ENCODE data around the gene TEP1. TPM values are rescaled to one million over a fixed set of nuclear protein-coding genes. Genes with fewer than 3 reads are reported as not detected.
A peak's percentile ranks its signal among the peaks of the same experiment; 100 is the strongest.

Gene TEP1
- total and polyA plus RNA-seq, 2 of the 8 experiments (the other 6 are each of a cell fraction or from before 2014, with no cell fraction given): 6.9 to 10.7 TPM

GRCh38 chr14:20334017-20334416, 79.3 kb downstream of the TEP1 start:
- Histone ChIP-seq H2BK120ac (replicated peaks; ENCODE audit: low read depth, low read length) (no peak overlapping the region), H3K9ac (replicated peaks in 1 of 4; ENCODE audit: extremely low read depth in 1 of 4, low read depth in 3 of 4, low read length in 3 of 4) (no peak overlapping the region), H2BK20ac (ENCODE audit: low read length) (no peak overlapping the region), H2BK12ac (ENCODE audit: low read depth, low read length) (peak overlapping the region; percentile 82; the same call in 1 of the 2 replicates), H3K4me1 (replicated peaks in 1 of 4; ENCODE audit: control insufficient read depth in 3 of 4, insufficient read depth in 4 of 4, low read length in 3 of 4) (peaks cover 0 to 3% (median 0%) of the 10 kb centered on the region in 4 experiments; a peak in 3 of 7 replicates), H2BK5ac (ENCODE audit: low read depth, low read length) (no peak overlapping the region), H3K79me2 (ENCODE audit: control insufficient read depth in 1 of 2, insufficient read depth in 2 of 2, low read length in 2 of 2) (peaks cover 23 to 44% of the 10 kb centered on the region in 2 experiments), H3K36me3 (ENCODE audit: control insufficient read depth in 2 of 4, insufficient read depth in 4 of 4, low read length in 3 of 4) (peaks cover 0 to 4% (median 3%) of the 10 kb centered on the region in 4 experiments; a peak in 4 of 8 replicates), H4K20me1 (replicated peaks in 1 of 2; ENCODE audit: control insufficient read depth in 1 of 2, insufficient read depth in 2 of 2, low read length in 2 of 2) (peaks cover 0 to 1% of the 10 kb centered on the region in 2 experiments), H3K23me2 (ENCODE audit: low read depth, low read length) (0 out of 2 replicates have a peak, but pooled peaks cover 2% of the 10 kb centered on the region), H3K9me3 (ENCODE audit: insufficient read depth in 2 of 2, low read depth in 1 of 2, low read length in 1 of 2) (no peaks in the 10 kb centered on the region), H3K14ac (ENCODE audit: insufficient read length) (no peak overlapping the region), H4K5ac (ENCODE audit: insufficient read length, low read depth, low read length) (no peak overlapping the region), H4K8ac (ENCODE audit: extremely low read depth, insufficient read depth, low read length) (no peak overlapping the region), H3K4me2 (ENCODE audit: insufficient read depth in 1 of 2, low read depth in 2 of 2, low read length in 2 of 2) (no peak overlapping the region; a peak in 1 of 4 replicates), H3K23ac (ENCODE audit: insufficient read length) (no peak overlapping the region), H3K18ac (ENCODE audit: extremely low read depth, low read length) (no peak overlapping the region), H2AFZ (ENCODE audit: low read length) (no peak overlapping the region), H3K27me3 (replicated peaks in 1 of 4; ENCODE audit: control insufficient read depth in 3 of 4, extremely low read depth in 1 of 4, insufficient read depth in 3 of 4, low read length in 3 of 4) (no peaks in the 10 kb centered on the region), H3K79me1 (ENCODE audit: low read depth, low read length) (no peaks in the 10 kb centered on the region), H3K27ac (ENCODE audit: low read depth, low read length) (no peak overlapping the region), H3K4me3 (ENCODE audit: extremely low read depth in 1 of 4, insufficient read depth in 2 of 4, low read depth in 3 of 4, low read length in 4 of 4) (no peak overlapping the region), H4K91ac (replicated peaks; ENCODE audit: insufficient read length, low read length) (no peak overlapping the region), H3K4ac (replicated peaks; ENCODE audit: insufficient read length, low read depth, low read length) (no peak overlapping the region), H2BK15ac (ENCODE audit: low read length) (no peak overlapping the region), H2AK5ac (ENCODE audit: low read depth, low read length) (no peak overlapping the region), H3K56ac (replicated peaks; ENCODE audit: insufficient read length, low read depth, low read length) (no peak overlapping the region)
- ChIA-PET POLR2A (ENCODE audit: partially characterized antibody) (interaction anchor here (0.6 to 10.1 kb wide), 10 partner anchors 8 to 294 kb away, joined by 3 to 215 read pairs (median 3); partner anchors contain the start of genes APEX1 and PARP2), CTCF (ENCODE audit: partially characterized antibody) (interaction anchor here (0.5 kb wide), 1 partner anchor 16 kb away, joined by 3 read pairs; no protein-coding TSS in a partner anchor)
- no peak for DNase-seq (ENCODE audit: low read depth in 1 of 2, low spot score in 2 of 2)
- WGBS, 2 experiments (ENCODE audit: extremely low coverage in 1 of 2, insufficient coverage in 1 of 2, insufficient read length in 1 of 2, insufficient replicate concordance in 2 of 2, low coverage in 1 of 2, low lambda C conversion rate in 2 of 2, missing lambda C conversion rate in 1 of 2): 85% methylated on average over 7 of the region's 7 CpGs; no CpG with 5 or more reads in 1 of the 2 experiments
- FAIRE-seq: no peak
- TF ChIP-seq POU5F1 (IDR thresholded peaks at IDR 0.05; ENCODE audit: low read depth, low read length) (no peak), TBP (IDR thresholded peaks at IDR 0.05; ENCODE audit: low read depth, low read length) (no peak), EZH2 (IDR thresholded peaks at IDR 0.05; ENCODE audit: low read depth, low read length, severe bottlenecking) (no peak), TAF1 (IDR thresholded peaks at IDR 0.05; ENCODE audit: low read depth, low read length) (no peak)
